ENCODE results near the gene TRIM52.
"Not testable (repeated sequence)": the region's sequence is repeated elsewhere in the genome, so short reads cannot be mapped to it uniquely, and the experiment has no call there.

TRIM52 gene

DNA sequence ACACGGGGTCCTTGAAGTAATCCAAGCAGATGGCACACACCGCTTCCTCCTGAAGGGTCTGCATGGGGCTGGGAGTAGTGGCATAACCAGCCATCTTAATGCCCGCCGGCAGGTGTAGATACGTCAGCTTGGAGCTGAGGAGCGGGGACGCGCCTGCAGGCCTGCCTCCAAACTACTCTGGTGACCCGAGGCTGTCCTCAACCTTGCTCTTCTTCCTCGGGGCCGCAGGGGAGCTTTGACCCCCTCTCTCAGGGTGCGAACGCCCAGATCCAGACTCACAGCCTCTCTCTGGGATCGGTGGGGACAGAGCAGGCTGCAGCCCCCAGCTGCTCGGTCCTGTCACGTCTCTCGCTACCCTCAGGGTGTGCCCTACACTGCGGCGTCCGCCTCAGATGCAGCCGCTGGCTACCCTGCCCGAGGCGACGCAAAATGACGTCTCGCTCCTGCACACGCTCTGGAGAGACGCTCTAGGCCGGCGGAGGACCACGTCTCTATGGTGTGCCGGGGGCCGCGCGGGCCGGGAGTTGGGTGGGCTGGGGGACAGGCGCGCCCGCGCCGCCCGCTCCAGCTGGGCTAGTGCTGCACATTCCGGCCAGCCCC lies at the start of gene TRIM52:
TRIM52 (minus strand) TSS at position 424 of the 600 bp plus-strand sequence; CDS start at position 94, 330 bp downstream.
- DNase-seq (ENCODE audit: extremely low spot score): peak; percentile 89

GRCh38 chr5:181287331-181287730 lies 26.4 kb upstream of the TRIM52 start:
- CTCF ChIA-PET; DNase-seq (ENCODE audit: extremely low spot score); POLR2A ChIA-PET: not testable (repeated sequence)

More for the DNA sequence above, at the start of gene TRIM52:
- no peak for TF ChIP-seq LEF1 (IDR thresholded peaks at IDR 0.05; ENCODE audit: borderline replicate concordance)
- TF ChIP-seq HDGF (IDR thresholded peaks at IDR 0.05; ENCODE audit: borderline replicate concordance): no peak
- TF ChIP-seq SUZ12 (IDR thresholded peaks at IDR 0.05): no peak
- TF ChIP-seq SP1 (IDR thresholded peaks at IDR 0.05): no peak
- TF ChIP-seq L3MBTL2 (conservative IDR thresholded peaks at IDR 0.05): 0 out of 2 replicates have a peak, but pooled peaks have one; percentile 23
- no peak; the same call in 1 of the 2 replicates for TF ChIP-seq FOXM1 (IDR thresholded peaks at IDR 0.05; ENCODE audit: borderline replicate concordance)
- TF ChIP-seq BHLHE40 (IDR thresholded peaks at IDR 0.05; ENCODE audit: borderline replicate concordance): no peak
- TF ChIP-seq CTBP1 (IDR thresholded peaks at IDR 0.05; ENCODE audit: borderline replicate concordance): peak; percentile 62
- no peak for TF ChIP-seq NFRKB (IDR thresholded peaks at IDR 0.05)
- TF ChIP-seq FOXA1 (IDR thresholded peaks at IDR 0.05): no peak
- no peak for TF ChIP-seq TARDBP (IDR thresholded peaks at IDR 0.05)
- no peak for TF ChIP-seq FOXK2 (IDR thresholded peaks at IDR 0.05)
- peak; percentile 13; the same call in 1 of the 2 replicates for TF ChIP-seq PKNOX1 (IDR thresholded peaks at IDR 0.05)
- TF ChIP-seq ELF4 (IDR thresholded peaks at IDR 0.05): peak; percentile 48; the same call in 1 of the 2 replicates
- no peak for TF ChIP-seq ZNF384 (IDR thresholded peaks at IDR 0.05)
- TF ChIP-seq ARNT (IDR thresholded peaks at IDR 0.05): peak; percentile 76
- ChIA-PET CTCF (interaction anchor here (1.4 kb wide), 1 partner anchor 9 kb away, joined by 4 read pairs; no protein-coding TSS in a partner anchor), POLR2A (interaction anchor here (0.6 to 4.0 kb wide), 15 partner anchors 10 to 450 kb away, joined by 3 to 73 read pairs (median 5); partner anchors contain the start of genes RACK1 and TRIM41)

DNA sequence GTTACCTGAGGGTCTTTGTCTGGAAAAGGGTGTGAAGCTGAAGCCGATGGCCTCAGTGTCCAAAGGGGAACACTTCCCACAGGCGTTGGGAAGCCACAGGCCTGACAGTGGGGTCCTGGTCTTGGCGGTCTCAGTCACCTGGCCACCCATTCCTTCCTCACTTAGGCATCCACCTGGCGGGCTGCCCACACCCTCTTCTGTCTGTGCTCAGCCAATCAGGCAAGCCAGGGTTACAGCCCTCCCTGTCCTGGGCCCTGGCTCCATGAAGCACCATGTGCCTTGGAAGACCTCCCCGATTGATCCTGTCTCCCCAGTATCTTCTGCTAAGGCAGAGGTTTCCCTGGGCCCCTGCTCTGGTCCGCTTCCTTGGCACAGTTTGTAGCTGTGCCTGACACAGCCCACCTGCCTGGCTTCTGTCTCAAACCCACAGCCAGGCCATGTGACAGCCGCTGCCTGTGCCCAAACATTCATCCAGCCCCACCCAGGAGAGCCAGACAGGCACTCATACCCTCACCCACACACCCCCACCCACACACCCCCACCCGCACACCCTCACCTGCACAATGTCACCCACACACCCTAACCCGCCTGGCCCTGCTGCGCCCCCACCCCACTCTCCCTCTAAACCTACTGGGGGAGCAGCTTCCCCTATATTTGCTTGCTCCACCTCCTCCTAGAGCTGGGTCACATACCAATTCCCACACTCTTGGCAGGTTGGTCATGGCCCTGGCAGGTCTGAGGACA lies 25.2 kb upstream of the TRIM52 start:
- CTCF ChIA-PET: interaction anchor here (0.6 kb wide), 1 partner anchor 130 kb away, joined by 3 read pairs; no protein-coding TSS in a partner anchor
- DNase-seq (ENCODE audit: extremely low spot score); POLR2A ChIA-PET: not testable (repeated sequence)

GRCh38 chr5:181283841-181284755 lies 23.2 kb upstream of the TRIM52 start:
- POLR2A ChIA-PET; CTCF ChIA-PET; DNase-seq (ENCODE audit: extremely low spot score): not testable (repeated sequence)

GRCh38 chr5:181283347-181283746 lies 22.4 kb upstream of the TRIM52 start:
- no peak for DNase-seq (ENCODE audit: extremely low spot score)
- POLR2A ChIA-PET: no interaction called here
- no peak for TF ChIP-seq FOXM1 (IDR thresholded peaks at IDR 0.05; ENCODE audit: borderline replicate concordance)
- no peak for TF ChIP-seq ARNT (IDR thresholded peaks at IDR 0.05)
- TF ChIP-seq NFRKB (IDR thresholded peaks at IDR 0.05): no peak
- no peak for TF ChIP-seq ELF4 (IDR thresholded peaks at IDR 0.05)
- no peak for TF ChIP-seq HDGF (IDR thresholded peaks at IDR 0.05; ENCODE audit: borderline replicate concordance)
- TF ChIP-seq LEF1 (IDR thresholded peaks at IDR 0.05; ENCODE audit: borderline replicate concordance): no peak
- TF ChIP-seq L3MBTL2 (conservative IDR thresholded peaks at IDR 0.05): no peak
- TF ChIP-seq CTBP1 (IDR thresholded peaks at IDR 0.05; ENCODE audit: borderline replicate concordance): no peak
- TF ChIP-seq TARDBP (IDR thresholded peaks at IDR 0.05): no peak
- no peak for TF ChIP-seq PKNOX1 (IDR thresholded peaks at IDR 0.05)
- TF ChIP-seq SUZ12 (IDR thresholded peaks at IDR 0.05): no peak
- TF ChIP-seq ZNF384 (IDR thresholded peaks at IDR 0.05): no peak
- no peak for TF ChIP-seq FOXK2 (IDR thresholded peaks at IDR 0.05)
- no peak for TF ChIP-seq SP1 (IDR thresholded peaks at IDR 0.05)
- no peak for TF ChIP-seq BHLHE40 (IDR thresholded peaks at IDR 0.05; ENCODE audit: borderline replicate concordance)
- TF ChIP-seq FOXA1 (IDR thresholded peaks at IDR 0.05): no peak
- CTCF ChIA-PET: no interaction called here

DNA sequence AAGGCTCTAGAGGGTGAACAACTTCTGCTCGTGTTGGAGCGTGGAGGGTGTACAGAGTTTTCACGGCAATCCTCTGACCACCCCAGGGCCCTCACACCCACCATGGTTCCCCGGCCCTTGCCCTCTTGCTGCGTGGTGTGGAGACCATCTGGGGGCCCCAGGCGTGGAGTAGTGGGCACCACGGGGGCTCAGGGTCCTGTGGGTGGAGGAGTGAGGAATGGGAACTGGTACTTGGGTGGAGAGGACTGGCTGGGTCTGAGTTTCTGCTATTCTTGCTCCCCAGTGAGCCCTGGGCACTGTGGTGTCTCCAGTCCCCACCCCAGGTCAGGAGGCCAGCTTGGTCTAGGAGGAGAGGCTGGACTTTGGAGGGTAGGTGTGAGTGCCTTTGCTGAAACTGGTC lies 21.9 kb upstream of the TRIM52 start:
- TF ChIP-seq FOXM1 (IDR thresholded peaks at IDR 0.05; ENCODE audit: borderline replicate concordance) (no peak), BHLHE40 (IDR thresholded peaks at IDR 0.05; ENCODE audit: borderline replicate concordance) (no peak), LEF1 (IDR thresholded peaks at IDR 0.05; ENCODE audit: borderline replicate concordance) (no peak), ELF4 (IDR thresholded peaks at IDR 0.05) (no peak), ARNT (IDR thresholded peaks at IDR 0.05) (no peak), PKNOX1 (IDR thresholded peaks at IDR 0.05) (no peak), ZNF384 (IDR thresholded peaks at IDR 0.05) (no peak), FOXK2 (IDR thresholded peaks at IDR 0.05) (no peak), L3MBTL2 (conservative IDR thresholded peaks at IDR 0.05) (no peak), SUZ12 (IDR thresholded peaks at IDR 0.05) (no peak), SP1 (IDR thresholded peaks at IDR 0.05) (no peak), FOXA1 (IDR thresholded peaks at IDR 0.05) (no peak), HDGF (IDR thresholded peaks at IDR 0.05; ENCODE audit: borderline replicate concordance) (no peak), NFRKB (IDR thresholded peaks at IDR 0.05) (no peak), CTBP1 (IDR thresholded peaks at IDR 0.05; ENCODE audit: borderline replicate concordance) (no peak), TARDBP (IDR thresholded peaks at IDR 0.05) (no peak)
- no peak for DNase-seq (ENCODE audit: extremely low spot score)
- POLR2A ChIA-PET: no interaction called here
- CTCF ChIA-PET: no interaction called here

- CTCF ChIA-PET; POLR2A ChIA-PET; DNase-seq (ENCODE audit: extremely low spot score): not testable (repeated sequence)
Measured at GRCh38 chr5:181282415-181282814, 21.5 kb upstream of the TRIM52 start.
